LNCAP (cell line): Measurements from ENCODE around the gene ALOXE3.

Experiments used
- CTCF ChIP-seq: fragments of 450-650 bp; IDR thresholded peaks from 2 replicates; pipeline ENCODE4 v1.5.1; 2017; ENCODE audit warnings: mild to moderate bottlenecking

Gene ALOXE3

GRCh38 chr17:8121407-8121680 lies 3.0 kb upstream of the ALOXE3 start:
- no peak for TF ChIP-seq CTCF

GRCh38 chr17:8120520-8121406 lies 2.4 kb upstream of the ALOXE3 start:
- TF ChIP-seq CTCF = peak; percentile 30; the same call in 1 of the 2 replicates

GRCh38 chr17:8119581-8120519 lies 1.5 kb upstream of the ALOXE3 start:
- no peak for TF ChIP-seq CTCF

GRCh38 chr17:8118769-8119580 lies 661 bp upstream of the ALOXE3 start:
- peak; percentile 91 for TF ChIP-seq CTCF

- no peak for TF ChIP-seq CTCF
Measured at GRCh38 chr17:8117367-8117979, 841 bp downstream of the ALOXE3 start.

- TF ChIP-seq CTCF = no peak
Measured at GRCh38 chr17:8116776-8117175, 1.5 kb downstream of the ALOXE3 start.

GRCh38 chr17:8110907-8111306 lies 7.4 kb downstream of the ALOXE3 start:
- TF ChIP-seq CTCF = no peak
